ENCODE data around the gene RELL1. TPM values are rescaled to one million over a fixed set of nuclear protein-coding genes. Genes with fewer than 3 reads are reported as not detected.

RELL1 gene
- total RNA-seq, 2 experiments from 2014 or later: 48.6 to 50.3 TPM

- H3K4me1 Mint-ChIP-seq (ENCODE audit: low read depth): peaks cover 78% of the 10 kb centered on the region
- no peak overlapping the region for H3K4me3 ChIP-seq (ENCODE audit: low read length)
- ChIA-PET POLR2A (interaction anchor here (0.9 to 1.4 kb wide), 2 partner anchors 9 kb away, joined by 3 read pairs; no protein-coding TSS in a partner anchor), CTCF (no interaction called here)
- H3K36me3 Mint-ChIP-seq (ENCODE audit: low read depth): peaks cover 15% of the 10 kb centered on the region
- H3K4me1 ChIP-seq (ENCODE audit: insufficient read depth, low read length): peaks cover 16% of the 10 kb centered on the region
- H3K4me3 Mint-ChIP-seq: peak overlapping the region; percentile 3
- no peaks in the 10 kb centered on the region for H3K9me3 ChIP-seq (ENCODE audit: control insufficient read depth in 1 of 2, insufficient read depth in 1 of 2, low read length in 2 of 2)
- no peak overlapping the region for H3K27ac Mint-ChIP-seq
- intact Hi-C loops (cut with DNase I, micrococcal nuclease): no loop called here
- H3K27me3 Mint-ChIP-seq: no peaks in the 10 kb centered on the region
- TF ChIP-seq CTCF (IDR thresholded peaks at IDR 0.05): no peak
- DNase-seq: peak in 3 of 14 experiments; percentile 16 to 56 (median 22)
- H3K9me3 Mint-ChIP-seq: no peaks in the 10 kb centered on the region
- no peaks in the 10 kb centered on the region for H3K27me3 ChIP-seq (ENCODE audit: control insufficient read depth in 1 of 2, insufficient read depth in 2 of 2, low read length in 2 of 2)
- no peaks in the 10 kb centered on the region for H3K36me3 ChIP-seq (ENCODE audit: insufficient read depth, low read length)
- no peak overlapping the region for H3K27ac ChIP-seq (ENCODE audit: low read depth in 1 of 2, low read length in 2 of 2)
- no peak for ATAC-seq (ENCODE audit: poor library complexity)
Measured at GRCh38 chr4:37675587-37676290, 10.4 kb downstream of the RELL1 start.

- H3K36me3 ChIP-seq (ENCODE audit: insufficient read depth, low read length): no peaks in the 10 kb centered on the region
- ATAC-seq (ENCODE audit: poor library complexity) (no peak), DNase-seq (no peak)
- no peak overlapping the region for H3K27ac Mint-ChIP-seq
- no peak overlapping the region for H3K27ac ChIP-seq (ENCODE audit: low read depth in 1 of 2, low read length in 2 of 2)
- no peak overlapping the region for H3K4me3 ChIP-seq (ENCODE audit: low read length)
- no peak overlapping the region for H3K4me3 Mint-ChIP-seq
- intact Hi-C loops (cut with DNase I, micrococcal nuclease): no loop called here
- peaks cover 9% of the 10 kb centered on the region for H3K36me3 Mint-ChIP-seq (ENCODE audit: low read depth)
- no peaks in the 10 kb centered on the region for H3K9me3 Mint-ChIP-seq
- no peaks in the 10 kb centered on the region for H3K27me3 ChIP-seq (ENCODE audit: control insufficient read depth in 1 of 2, insufficient read depth in 2 of 2, low read length in 2 of 2)
- no peak for TF ChIP-seq CTCF (IDR thresholded peaks at IDR 0.05)
- H3K4me1 Mint-ChIP-seq (ENCODE audit: low read depth): peaks cover 86% of the 10 kb centered on the region
- CTCF ChIA-PET: no interaction called here
- H3K27me3 Mint-ChIP-seq: no peaks in the 10 kb centered on the region
- H3K9me3 ChIP-seq (ENCODE audit: control insufficient read depth in 1 of 2, insufficient read depth in 1 of 2, low read length in 2 of 2): no peaks in the 10 kb centered on the region
- peaks cover 16% of the 10 kb centered on the region for H3K4me1 ChIP-seq (ENCODE audit: insufficient read depth, low read length)
- POLR2A ChIA-PET: no interaction called here
Measured at GRCh38 chr4:37674439-37674838, 11.7 kb downstream of the RELL1 start.

- Histone ChIP-seq H3K27ac (ENCODE audit: low read depth in 1 of 2, low read length in 2 of 2) (no peak overlapping the region), H3K27me3 (ENCODE audit: control insufficient read depth in 1 of 2, insufficient read depth in 2 of 2, low read length in 2 of 2) (no peaks in the 10 kb centered on the region), H3K4me1 (ENCODE audit: insufficient read depth, low read length) (peaks cover 16% of the 10 kb centered on the region), H3K9me3 (ENCODE audit: control insufficient read depth in 1 of 2, insufficient read depth in 1 of 2, low read length in 2 of 2) (no peaks in the 10 kb centered on the region), H3K36me3 (ENCODE audit: insufficient read depth, low read length) (no peaks in the 10 kb centered on the region), H3K4me3 (ENCODE audit: low read length) (no peak overlapping the region)
- TF ChIP-seq CTCF (IDR thresholded peaks at IDR 0.05): no peak
- Mint-ChIP-seq H3K36me3 (ENCODE audit: low read depth) (peaks cover 8% of the 10 kb centered on the region), H3K4me3 (no peak overlapping the region), H3K27me3 (no peaks in the 10 kb centered on the region), H3K27ac (no peak overlapping the region), H3K9me3 (no peaks in the 10 kb centered on the region), H3K4me1 (ENCODE audit: low read depth) (peaks cover 84% of the 10 kb centered on the region)
- ChIA-PET CTCF (no interaction called here), POLR2A (no interaction called here)
- ATAC-seq (ENCODE audit: poor library complexity) (no peak), DNase-seq (no peak)
- intact Hi-C loops (cut with DNase I, micrococcal nuclease): no loop called here
Measured at GRCh38 chr4:37673538-37674192, 12.5 kb downstream of the RELL1 start.

Data from CD4-positive, alpha-beta T cell (primary cell).